GM12878 (cell line): Measurements from ENCODE around the gene TFDP1. TPM values are rescaled to one million over a fixed set of nuclear protein-coding genes. Genes with fewer than 3 reads are reported as not detected.

Source experiments
- ATAC-seq: fragments of 200-7000 bp; cut with Tn5 transposase; 3 replicates; pipeline ENCODE4 v1.9.1; 2020; ENCODE audit warnings: mild to moderate bottlenecking, moderate library complexity
- BruUV-seq: library from RNA; stranded (reverse); fragments of 400-500 nt; replicated peaks from 2 replicates; lab custom pipeline; 2021; lab: Mats Ljungman, UMichigan
- CTCF ChIA-PET: fragments of 300-600 bp; sonication (Branson Sonifier 250); formaldehyde crosslinking; extraction: SDS; loops from one replicate; lab custom pipeline; 2021; ENCODE audit warnings: inconsistent platforms; lab: Yijun Ruan, JAX
- POLR2A ChIA-PET: fragments of 350-600 bp; formaldehyde crosslinking; extraction: SDS; loops from one replicate; lab custom pipeline; 2021; ENCODE audit warnings: inconsistent platforms; lab: Charles Lee
- RAD21 ChIA-PET: fragments of 300-600 bp; sonication (Branson Sonifier 250); formaldehyde crosslinking; loops from one replicate; lab custom pipeline; 2023; ENCODE audit warnings: antibody characterized with exemption; ENCODE audit not compliant: unreplicated experiment; lab: Charles Lee
- SMC1A ChIA-PET: fragments of 300-600 bp; sonication (Branson Sonifier 250); formaldehyde crosslinking; loops from one replicate; lab custom pipeline; 2023; ENCODE audit not compliant: unreplicated experiment, uncharacterized antibody; lab: Charles Lee
- DNase-seq: peaks from one replicate; pipeline ENCODE4 v3.0.0-alpha.2; 2011; ENCODE audit warnings: low read depth, low spot score
- FAIRE-seq: peaks from 3 replicates; lab custom pipeline; 2011; peaks lifted over from hg19 to GRCh38; lab: Jason Lieb, UNC
- H2AFZ ChIP-seq: 2 replicates; pipeline ENCODE4 v1.6.0; 2011; ENCODE audit warnings: low read depth, low read length, control low read depth; ENCODE audit not compliant: control insufficient read depth
- H3K27ac ChIP-seq: 2 replicates; pipeline ENCODE4 v1.5.1; 2011; ENCODE audit warnings: control low read depth; ENCODE audit not compliant: control insufficient read depth, insufficient read depth
- H3K27me3 ChIP-seq, 2 experiments: replicated peaks in 1 of 2; 2 replicates each; pipeline versions ENCODE4 v1.6.0 to v1.6.1; 2011; ENCODE audit warnings: low read length in 1 of 2; ENCODE audit not compliant: control insufficient read depth in 2 of 2, insufficient read depth in 2 of 2
- H3K36me3 ChIP-seq, 2 experiments: 2 replicates each; pipeline ENCODE4 v1.5.1; 2011; ENCODE audit warnings: low read length in 1 of 2; ENCODE audit not compliant: control insufficient read depth in 2 of 2, insufficient read depth in 2 of 2
- H3K4me1 ChIP-seq: 2 replicates; pipeline ENCODE4 v1.6.1; 2011; ENCODE audit warnings: mild to moderate bottlenecking, low read length, moderate library complexity, mixed read lengths; ENCODE audit not compliant: control insufficient read depth, insufficient read depth
- H3K4me2 ChIP-seq: 2 replicates; pipeline ENCODE4 v1.6.0; 2011; ENCODE audit warnings: control low read depth; ENCODE audit not compliant: control insufficient read depth, insufficient read depth
- H3K4me3 ChIP-seq: fragments of 200-600 bp; sonication (generic); 2 replicates; pipeline ENCODE4 v1.5.1; 2016
- H3K79me2 ChIP-seq: 2 replicates; pipeline ENCODE4 v1.6.0; 2011; ENCODE audit warnings: low read length; ENCODE audit not compliant: control insufficient read depth, insufficient read depth
- H3K9ac ChIP-seq: 2 replicates; pipeline ENCODE4 v1.8.0; 2011; ENCODE audit warnings: low read length, control low read depth, mixed read lengths; ENCODE audit not compliant: control insufficient read depth, insufficient read depth
- H3K9me3 ChIP-seq: replicated peaks from 3 replicates; pipeline ENCODE4 v1.5.1; 2011; ENCODE audit warnings: mild to moderate bottlenecking, low read length; ENCODE audit not compliant: control insufficient read depth, insufficient read depth
- H4K20me1 ChIP-seq: 2 replicates; pipeline ENCODE4 v1.6.0; 2011; ENCODE audit not compliant: control insufficient read depth, insufficient read depth
- ATF7 ChIP-seq: fragments of 450-650 bp; IDR thresholded peaks from 2 replicates; pipeline ENCODE4 v1.6.1; 2016; ENCODE audit warnings: low read depth, mild to moderate bottlenecking
- CBFB ChIP-seq: IDR thresholded peaks from 2 replicates; pipeline ENCODE4 v1.6.1; 2016; ENCODE audit warnings: antibody characterized with exemption, low read depth
- CREM ChIP-seq: IDR thresholded peaks from 2 replicates; pipeline ENCODE4 v1.6.1; 2014; ENCODE audit warnings: antibody characterized with exemption, low read depth
- CUX1 ChIP-seq: IDR thresholded peaks from 2 replicates; pipeline ENCODE4 v1.6.1; 2012; ENCODE audit warnings: improper control_type of control experiment, low read depth, low read length; ENCODE audit not compliant: insufficient replicate concordance
- MAX ChIP-seq: IDR thresholded peaks from 2 replicates; pipeline ENCODE4 v1.6.1; 2012; ENCODE audit warnings: low read depth, low read length, improper control_type of control experiment
- MEF2B ChIP-seq: fragments of 450-650 bp; IDR thresholded peaks from 2 replicates; pipeline ENCODE4 v1.6.1; 2018; ENCODE audit warnings: mild to moderate bottlenecking, moderate library complexity; ENCODE audit not compliant: partially characterized antibody, poor library complexity, severe bottlenecking
- NR2C1 ChIP-seq: fragments of 450-650 bp; IDR thresholded peaks from 2 replicates; pipeline ENCODE4 v1.6.1; 2017; ENCODE audit warnings: antibody characterized with exemption, mild to moderate bottlenecking, moderate library complexity
- PKNOX1 ChIP-seq: fragments of 450-650 bp; IDR thresholded peaks from 2 replicates; pipeline ENCODE4 v1.6.1; 2016; ENCODE audit warnings: mild to moderate bottlenecking
- RUNX3 ChIP-seq: IDR thresholded peaks from 2 replicates; pipeline ENCODE4 v1.6.1; 2012; ENCODE audit warnings: low read length, inconsistent platforms
- SMARCA5 ChIP-seq: fragments of 450-650 bp; IDR thresholded peaks from 2 replicates; pipeline ENCODE4 v1.6.1; 2017; ENCODE audit warnings: mild to moderate bottlenecking
- SREBF2 ChIP-seq: IDR thresholded peaks from 2 replicates; pipeline ENCODE4 v1.6.1; 2012; ENCODE audit warnings: mild to moderate bottlenecking, low read length
- TARDBP ChIP-seq: IDR thresholded peaks from 2 replicates; pipeline ENCODE4 v1.6.1; 2016; ENCODE audit warnings: borderline replicate concordance
- TCF12 ChIP-seq: IDR thresholded peaks from 2 replicates; pipeline ENCODE4 v1.6.1; 2011; ENCODE audit warnings: low read depth, mild to moderate bottlenecking, low read length
- ZBTB11 ChIP-seq: fragments of 450-650 bp; formaldehyde crosslinking; IDR thresholded peaks from 2 replicates; pipeline ENCODE4 v1.5.0; 2022; ENCODE audit warnings: mild to moderate bottlenecking, missing genetic modification characterization
- WGBS: methylation state at CpG from one replicate; pipeline ENCODE4 v1.1.6; 2016; ENCODE audit warnings: low lambda C conversion rate; ENCODE audit not compliant: insufficient replicate concordance, insufficient coverage; ENCODE audit errors: missing lambda C conversion rate; 5-methylcytosine and 5-hydroxymethylcytosine counted together
- in situ Hi-C: fragments of 300-500 bp; cut with MboI; formaldehyde crosslinking; loops from 9 replicates; pipeline ENCODE4 v1.14.3; 2018; ENCODE audit warnings: mixed read lengths
- intact Hi-C: fragments of 100-400 bp; cut with micrococcal nuclease; formaldehyde crosslinking; loops from one replicate; pipeline ENCODE4 v1.14.2; 2022; ENCODE audit not compliant: unreplicated experiment
- polyA plus RNA-seq, 11 experiments: library from polyadenylated mRNA; depleted of rRNA in 4 of 11; unstranded in 6 of 11; stranded (reverse) in 5 of 11; fragments of >200 nt; fragmentation: Nextera tagmentation in 4 of 11; fragmentation: Illumina TruSeq in 1 of 11; extraction: Ambion mirVana in 4 of 11; extraction: Trizol in 1 of 11; gene quantifications; 1 replicate in 1 of 11; 2 replicates in 10 of 11; pipeline versions ENCODE4 v1.2.1 to v1.2.3, GENCODE V29; 2011 to 2016; ENCODE audit warnings: inconsistent platforms in 2 of 11, missing spikeins in 2 of 11, low read depth in 1 of 11
- total RNA-seq, 4 experiments: library from RNA; depleted of rRNA in 3 of 4; stranded (reverse); fragments of >200 nt in 3 of 4; fragmentation: Illumina TruSeq in 1 of 4; extraction: Trizol in 1 of 4; gene quantifications; 2 replicates each; pipeline versions ENCODE4 v1.2.1 to v1.2.3, GENCODE V29; 2013 to 2021

Gene TFDP1
- total and polyA plus RNA-seq, 10 of the 15 experiments (the other 5 are each of a cell fraction or from before 2014, with no cell fraction given), result 37.7 to 254 (median 119) TPM

- Histone ChIP-seq H3K27me3 (no peaks in the 10 kb centered on the region), H3K9me3 (no peaks in the 10 kb centered on the region), H3K79me2 (no peaks in the 10 kb centered on the region), H4K20me1 (no peaks in the 10 kb centered on the region), H3K4me2 (no peak overlapping the region), H3K4me1 (no peaks in the 10 kb centered on the region), H3K4me3 (no peak overlapping the region), H3K36me3 (no peaks in the 10 kb centered on the region), H2AFZ (no peak overlapping the region), H3K27ac (no peak overlapping the region), H3K9ac (no peak overlapping the region)
- RAD21 ChIA-PET, result no interaction called here
- in situ Hi-C loops, result no loop called here
- FAIRE-seq (no peak), DNase-seq (no peak), ATAC-seq (no peak)
- intact Hi-C loops, result loop anchor here (5.0 to 10.0 kb wide), 2 partner anchors 285 to 372 kb away; partner anchors contain the start of genes CUL4A, LAMP1 and PCID2
- CTCF ChIA-PET, result no interaction called here
- 77% methylated on average over 8 of the region's 8 CpGs for WGBS
- no TSS peak for BruUV-seq
- TF ChIP-seq PKNOX1 (no peak), ATF7 (no peak), SREBF2 (no peak), CUX1 (no peak), TARDBP (no peak), ZBTB11 (CRISPR knock-in tag) (no peak), SMARCA5 (no peak), CREM (no peak), MAX (no peak), MEF2B (no peak), NR2C1 (no peak), CBFB (no peak), TCF12 (no peak), RUNX3 (no peak)
- POLR2A ChIA-PET, result no interaction called here
- SMC1A ChIA-PET, result no interaction called here
Measured at GRCh38 chr13:113579686-113580085, 4.9 kb upstream of the TFDP1 start.
